EH (cell line): ENCODE measurements around the gene RPL27.

Experiments used
- DNase-seq: peaks from one replicate; pipeline ENCODE4 v3.0.0-alpha.2; 2015; ENCODE audit warnings: low read depth

Gene RPL27

GRCh38 chr17:43020789-43021740, 22.8 kb downstream of the RPL27 start:
- peak; percentile 76 for DNase-seq

DNA sequence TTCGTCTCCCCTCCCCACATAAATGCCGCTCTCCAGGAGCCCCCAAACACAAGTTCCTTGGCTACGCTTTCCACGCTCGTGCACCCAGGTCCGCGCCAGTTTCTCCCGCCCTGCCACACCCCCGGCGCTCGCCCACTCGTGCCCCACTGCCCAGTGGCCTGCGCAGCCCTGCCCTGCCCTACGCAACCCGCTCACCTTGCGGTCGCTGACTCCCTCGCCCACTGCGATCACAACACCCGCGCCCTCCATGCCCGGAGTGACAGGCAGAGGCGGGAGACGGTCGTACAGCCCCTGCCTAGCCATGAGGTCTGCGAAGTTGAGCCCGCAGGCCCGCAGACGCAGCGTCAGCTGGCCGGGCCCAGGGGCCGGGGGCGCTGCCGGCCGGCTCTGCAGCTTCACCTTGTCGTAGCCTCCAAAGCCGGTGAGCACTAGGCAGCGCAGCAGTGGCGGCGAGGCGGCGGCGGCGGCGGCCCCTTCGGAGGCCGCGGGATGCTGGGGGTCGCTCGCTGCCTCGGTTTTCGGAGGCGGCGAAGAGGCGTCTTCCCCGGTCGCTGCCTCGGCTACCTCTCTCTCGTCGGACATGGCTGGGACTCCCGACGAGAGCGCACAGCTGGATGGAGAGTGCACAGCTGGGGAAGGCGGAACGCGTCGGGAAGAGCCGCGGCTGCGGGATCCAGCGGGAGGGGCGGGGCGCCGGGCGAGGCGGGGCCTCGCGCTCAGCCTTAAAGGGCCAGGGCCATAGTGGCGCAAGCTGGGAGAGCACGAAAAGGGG, 23.7 kb downstream of the RPL27 start, which contains the start of gene VAT1:
Gene VAT1, minus strand, starts transcription at position 645 of the 772 bp plus-strand sequence. Its CDS starts 63 bp downstream, at position 582.
- DNase-seq = peak; percentile 76

DNA sequence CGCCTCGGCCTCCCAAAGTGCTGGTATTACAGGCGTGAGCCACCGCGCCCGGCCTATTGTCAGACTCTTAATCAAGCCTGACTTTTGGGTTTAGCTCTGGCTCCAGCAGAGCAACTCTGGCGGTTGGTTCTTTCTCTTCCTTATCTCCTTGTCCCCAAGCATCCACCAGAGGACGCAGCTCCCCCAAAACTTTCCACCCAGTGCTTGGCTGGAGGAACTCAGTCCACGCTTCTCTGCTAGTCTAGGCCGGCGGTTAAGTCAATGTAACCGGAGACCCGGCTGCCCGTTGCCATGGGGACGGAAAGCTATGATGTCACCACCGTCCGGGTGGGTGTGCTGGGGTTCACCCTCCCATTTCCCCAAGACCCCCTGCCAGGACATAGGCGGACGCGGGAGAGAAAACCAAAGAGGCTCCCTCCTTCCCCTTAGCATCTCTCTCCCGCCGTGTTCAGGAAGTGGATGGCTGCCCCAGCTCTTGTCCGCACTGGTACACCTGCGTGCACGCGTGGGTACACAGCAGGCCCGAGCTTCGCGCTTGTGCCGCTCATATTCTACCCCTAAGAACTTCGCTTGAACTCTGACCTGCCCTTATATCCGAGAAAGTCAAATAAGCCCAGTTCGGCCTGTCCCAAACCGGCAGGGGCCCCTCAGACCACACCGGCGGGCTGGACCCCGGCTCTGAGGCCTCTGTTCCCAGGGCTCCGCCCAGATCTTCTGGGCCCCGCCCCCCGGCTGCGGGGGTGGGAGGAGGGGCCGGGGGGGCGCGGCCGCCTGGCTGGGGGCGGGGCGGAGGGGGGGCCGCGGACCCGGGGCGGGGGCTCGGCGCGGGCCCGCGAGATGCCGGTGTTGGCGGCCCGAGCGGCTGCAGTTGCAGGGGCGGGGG, 26.4 kb downstream of the RPL27 start, which contains the start of gene RND2:
Gene RND2, plus strand, starts transcription at position 825 of the 883 bp plus-strand sequence. CDS start 117 bp downstream, outside the sequence.
- peak; percentile 98 for DNase-seq

DNA sequence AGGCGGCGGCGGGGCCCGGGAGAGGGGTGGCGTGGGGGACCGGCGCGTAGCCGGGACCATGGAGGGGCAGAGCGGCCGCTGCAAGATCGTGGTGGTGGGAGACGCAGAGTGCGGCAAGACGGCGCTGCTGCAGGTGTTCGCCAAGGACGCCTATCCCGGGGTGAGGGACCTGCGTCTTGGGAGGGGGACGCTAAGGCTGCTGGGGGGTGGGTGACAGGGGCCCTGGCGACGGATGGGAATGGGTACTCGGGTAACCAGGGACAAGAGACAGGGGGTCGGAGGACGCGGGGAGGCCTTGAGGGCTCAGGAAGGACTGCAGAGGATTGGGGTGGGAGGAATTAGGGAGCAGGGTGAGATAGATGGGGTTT, 27.1 kb downstream of the RPL27 start:
- no peak for DNase-seq

GRCh38 chr17:43025766-43026537, 27.7 kb downstream of the RPL27 start:
- no peak for DNase-seq

DNA sequence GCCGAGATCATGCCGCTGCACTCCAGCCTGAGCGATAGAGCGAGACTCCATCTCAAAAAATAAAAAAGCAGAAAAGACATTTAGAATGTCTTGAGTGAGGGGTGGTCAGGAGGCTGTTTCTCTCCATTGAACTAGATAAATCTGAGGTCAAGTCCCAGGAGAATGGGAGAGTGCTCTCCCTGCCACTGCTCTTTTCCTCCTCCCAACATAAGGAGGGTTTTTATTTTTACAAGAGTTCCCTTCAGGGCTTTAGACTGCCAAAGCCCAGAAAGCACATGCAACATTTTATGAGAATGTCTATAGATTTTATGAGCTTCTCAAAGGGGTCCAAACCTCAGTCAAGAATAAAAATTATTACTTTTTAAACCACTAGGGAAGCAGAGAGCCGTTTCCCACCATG, 28.4 kb downstream of the RPL27 start:
- no peak for DNase-seq

GRCh38 chr17:43027091-43028032, 29.1 kb downstream of the RPL27 start:
- DNase-seq = no peak

DNA sequence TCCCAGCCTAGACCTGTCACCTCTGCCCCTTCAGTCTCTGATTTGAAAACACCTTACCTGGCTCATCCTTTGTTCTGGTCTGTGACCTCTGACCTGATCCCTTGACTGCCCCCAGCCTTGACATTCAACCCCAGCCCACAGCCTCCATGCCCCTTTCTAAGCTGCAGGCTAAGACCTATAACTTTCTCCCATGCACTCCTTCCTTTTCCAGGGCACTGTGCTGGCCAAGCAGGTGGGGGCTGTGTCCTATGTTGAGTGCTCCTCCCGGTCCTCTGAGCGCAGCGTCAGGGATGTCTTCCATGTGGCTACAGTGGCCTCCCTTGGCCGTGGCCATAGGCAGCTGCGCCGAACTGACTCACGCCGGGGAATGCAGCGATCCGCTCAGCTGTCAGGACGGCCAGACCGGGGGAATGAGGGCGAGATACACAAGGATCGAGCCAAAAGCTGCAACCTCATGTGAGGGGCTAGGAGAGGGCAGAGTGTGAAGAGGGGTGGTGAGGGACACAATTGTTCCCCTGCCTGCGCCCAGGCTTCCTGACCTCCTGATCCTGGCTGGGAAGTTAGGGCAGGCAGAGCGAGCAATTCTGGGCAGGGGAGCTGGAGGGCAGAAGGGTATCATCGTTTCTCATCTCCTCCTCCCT, 30.1 kb downstream of the RPL27 start:
- no peak for DNase-seq

GRCh38 chr17:43030137-43030767, 32.0 kb downstream of the RPL27 start:
- DNase-seq = no peak

- no peak for DNase-seq
Observed at GRCh38 chr17:43031666-43032065, 33.4 kb downstream of the RPL27 start.

DNA sequence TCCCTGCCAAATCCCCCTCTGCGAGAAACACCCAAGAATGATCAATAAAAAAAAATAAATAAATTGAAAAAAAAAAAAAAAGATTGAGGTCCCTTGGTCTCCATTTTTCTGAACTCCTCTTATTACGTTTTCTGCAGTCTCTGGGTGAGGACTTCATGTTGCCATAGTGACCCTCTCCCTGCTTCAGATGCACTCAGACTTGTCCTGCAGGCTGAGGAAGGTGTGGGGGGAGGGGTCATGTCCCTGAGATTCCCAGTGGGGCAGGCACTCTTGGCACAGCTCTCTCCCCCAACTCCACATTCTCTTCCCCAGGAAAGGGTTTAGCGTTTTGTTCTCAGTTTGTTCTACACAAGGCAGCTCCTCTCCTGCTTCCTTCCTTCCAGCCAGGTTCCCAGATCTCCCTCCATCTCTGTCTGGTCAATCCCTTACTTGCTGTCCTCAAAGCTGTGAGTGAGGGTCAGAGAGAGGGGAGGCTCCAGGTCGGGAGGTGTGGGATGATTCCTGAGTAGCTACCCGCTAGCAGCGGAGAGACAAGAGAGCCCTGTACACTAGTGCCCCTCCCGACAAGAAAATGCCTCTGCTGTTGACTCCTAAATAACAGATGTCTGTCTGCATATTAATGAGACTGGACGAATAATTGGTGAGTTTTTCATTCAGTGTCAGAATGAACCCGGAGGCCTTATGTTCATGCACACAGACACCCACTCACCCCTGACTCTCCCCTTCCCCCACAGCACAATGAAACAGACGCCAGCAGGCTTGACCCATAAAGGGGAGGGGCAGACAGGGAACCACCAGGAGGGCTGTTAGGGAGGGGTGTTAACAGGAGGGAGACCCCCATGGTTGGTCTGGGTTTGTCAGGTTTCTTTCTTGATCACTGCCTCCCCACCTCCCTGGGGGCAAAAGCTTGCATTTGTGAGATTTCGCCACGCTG, 36.0 kb downstream of the RPL27 start:
- no peak for DNase-seq

DNA sequence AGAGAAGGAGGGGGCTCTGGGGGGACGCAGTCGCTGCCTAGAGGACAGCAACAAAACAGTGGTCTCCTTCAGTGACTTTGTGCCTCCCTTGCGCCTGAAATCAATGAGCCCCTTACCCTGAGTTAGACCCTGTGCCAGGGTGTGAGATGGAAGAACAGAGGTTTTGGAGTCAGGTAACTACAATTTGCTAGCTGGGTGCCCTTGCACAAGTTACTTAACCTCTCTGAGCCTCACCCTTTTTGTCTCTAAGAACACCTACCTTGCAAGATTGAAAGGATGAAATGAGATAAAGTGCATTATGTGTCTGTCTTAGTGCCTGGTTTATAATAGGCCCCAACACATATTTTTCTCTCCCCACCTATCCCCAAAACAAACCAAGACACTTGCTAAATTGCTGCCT, 36.7 kb downstream of the RPL27 start:
- no peak for DNase-seq

DNA sequence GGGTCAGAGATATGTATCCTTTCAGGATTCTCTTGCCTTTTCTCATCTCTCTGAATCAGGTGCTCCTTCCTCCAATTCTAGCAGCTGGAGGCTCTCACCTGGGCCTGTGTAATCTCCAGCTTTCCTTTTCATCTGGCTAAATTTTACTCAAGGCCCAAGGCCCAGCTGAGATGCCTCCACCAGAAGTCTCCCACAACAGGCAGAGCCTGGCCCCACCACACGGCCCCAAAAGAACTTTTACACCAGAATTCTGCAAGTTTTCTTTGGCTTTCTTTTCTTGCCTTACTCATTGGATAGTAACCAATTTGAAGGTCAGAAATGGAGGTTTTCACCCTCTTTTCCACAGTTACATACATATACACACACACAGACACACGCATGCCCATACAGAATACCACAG, 41.4 kb downstream of the RPL27 start:
- DNase-seq = no peak

DNA sequence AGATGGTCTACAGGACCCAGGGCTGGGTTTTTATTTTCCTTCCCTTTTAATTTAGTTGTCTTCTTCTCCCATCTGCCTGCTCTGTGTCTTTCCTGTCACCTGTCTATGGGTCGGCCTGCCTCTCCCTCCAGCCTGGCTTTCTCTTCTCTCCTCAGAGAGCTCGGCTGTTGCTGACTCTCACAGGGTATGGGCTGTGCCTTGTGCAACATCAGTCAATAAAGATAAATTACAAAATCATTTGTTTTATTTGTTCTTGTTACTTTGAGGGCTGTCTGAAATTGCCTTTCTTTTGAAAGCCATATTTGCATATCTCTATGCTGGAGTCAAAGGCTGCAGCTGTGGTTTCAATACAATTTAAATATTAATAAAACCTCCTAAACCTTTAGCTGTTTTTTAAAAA, 42.4 kb downstream of the RPL27 start:
- no peak for DNase-seq

DNA sequence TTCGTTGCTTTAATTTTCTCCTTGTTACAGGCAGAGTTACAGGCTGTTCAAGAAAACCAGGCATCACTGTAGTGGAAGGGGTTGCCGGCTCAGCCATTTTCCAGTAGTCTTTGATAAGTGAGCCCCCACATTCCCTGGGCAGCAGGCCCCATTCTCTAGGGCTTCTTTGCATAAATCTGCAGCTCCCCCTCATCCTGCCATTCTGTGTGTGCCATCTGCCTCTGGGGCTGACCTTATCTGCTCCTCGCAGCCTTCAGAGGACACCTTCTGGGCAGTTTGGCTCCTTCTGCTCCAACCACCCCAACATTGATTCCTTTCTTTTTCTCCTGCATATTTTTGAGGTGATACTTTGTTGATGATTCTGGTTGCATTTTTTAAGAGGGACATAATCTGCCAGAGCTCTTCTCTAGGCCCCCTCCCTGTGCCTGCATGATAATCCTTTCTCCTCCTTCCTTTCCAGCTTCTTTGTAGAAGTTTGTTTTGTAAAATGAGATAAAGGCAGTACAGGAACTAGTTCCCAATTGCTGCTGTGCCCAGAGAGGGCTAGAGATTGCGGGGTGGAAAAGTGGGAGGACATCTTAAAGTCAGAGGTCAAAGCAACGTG, 43.9 kb downstream of the RPL27 start:
- DNase-seq = peak; percentile 18

DNA sequence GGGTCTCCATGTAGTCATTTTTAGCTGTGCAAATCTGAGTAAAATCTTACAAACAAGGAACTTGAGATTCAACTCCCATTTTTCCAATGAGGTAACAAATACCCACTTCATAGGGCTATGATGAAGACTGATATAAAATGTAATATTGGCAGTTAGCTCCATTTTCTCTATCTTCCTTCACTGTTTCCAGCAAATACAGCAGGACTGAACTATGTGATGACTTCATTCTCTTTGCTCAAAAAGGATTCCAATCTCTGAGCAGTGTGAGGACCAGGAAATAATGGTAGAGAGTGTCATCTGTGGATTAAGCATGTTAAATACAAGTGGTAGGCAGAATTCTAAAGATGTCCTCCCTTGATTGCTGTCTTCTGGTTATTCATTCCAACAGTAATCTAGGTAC, 45.1 kb downstream of the RPL27 start:
- DNase-seq = peak; percentile 36

DNA sequence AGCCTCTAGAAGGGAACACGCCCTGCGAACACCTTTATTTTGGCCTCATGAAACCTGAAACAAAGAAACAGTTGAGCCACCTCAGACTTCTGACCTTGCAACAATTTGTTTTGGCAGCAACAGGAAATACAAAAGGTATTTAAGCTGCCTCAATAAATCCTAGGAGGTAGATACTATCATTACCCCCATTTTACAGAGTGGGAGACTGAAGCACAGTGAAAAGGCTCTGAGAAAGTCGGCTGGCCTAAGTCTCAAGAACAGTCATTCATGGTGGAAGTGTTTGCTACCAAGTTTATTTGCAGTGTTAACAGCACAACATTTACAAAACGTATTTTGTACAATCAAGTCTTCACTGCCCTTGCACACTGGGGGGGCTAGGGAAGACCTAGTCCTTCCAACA, 45.8 kb downstream of the RPL27 start:
- DNase-seq = no peak
